ENCODE measurements around the gene ZNF552. TPM values are rescaled to one million over a fixed set of nuclear protein-coding genes. Genes with fewer than 3 reads are reported as not detected.

ZNF552 gene
- total RNA-seq, 1 experiment from 2014 or later = 13.1 TPM

DNA sequence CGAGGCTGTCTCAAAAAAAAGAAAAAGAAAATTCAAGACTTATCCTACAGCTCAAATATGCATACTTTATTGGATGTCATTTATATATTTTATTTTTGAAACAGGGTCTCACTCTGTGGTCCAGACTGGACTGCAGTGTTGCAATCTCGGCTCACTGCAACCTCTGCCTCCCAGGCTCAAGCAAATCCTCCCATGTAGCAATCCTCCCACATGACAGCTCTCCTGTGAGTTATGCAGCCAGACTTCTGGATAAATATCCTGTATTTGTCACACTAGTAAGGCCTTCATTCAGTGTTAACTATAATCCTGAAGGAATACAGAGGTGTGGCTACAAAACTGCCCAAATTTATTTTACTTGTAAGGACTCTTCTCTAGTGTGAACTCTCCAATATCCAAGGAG is 7.2 kb downstream of the ZNF552 start:
- CTCF ChIA-PET = no interaction called here
- Mint-ChIP-seq H3K36me3 (peaks cover 48% of the 10 kb centered on the region), H3K27me3 (ENCODE audit: low read depth) (no peaks in the 10 kb centered on the region), H3K27ac (no peak overlapping the region; the same call in none of the 2 replicates), H3K4me1 (peaks cover 38% of the 10 kb centered on the region), H3K9me3 (no peaks in the 10 kb centered on the region), H3K4me3 (no peak overlapping the region)
- no peak for DNase-seq (ENCODE audit: low spot score)
- POLR2A ChIA-PET = no interaction called here
- TF ChIP-seq ERG (CRISPR knock-in tag; IDR thresholded peaks at IDR 0.05) = no peak
- TF ChIP-seq ZNF416 (CRISPR knock-in tag; IDR thresholded peaks at IDR 0.05) = no peak
- TF ChIP-seq ZNF532 (CRISPR knock-in tag; IDR thresholded peaks at IDR 0.05; ENCODE audit: borderline replicate concordance) = no peak
- TF ChIP-seq, protein P1, sequence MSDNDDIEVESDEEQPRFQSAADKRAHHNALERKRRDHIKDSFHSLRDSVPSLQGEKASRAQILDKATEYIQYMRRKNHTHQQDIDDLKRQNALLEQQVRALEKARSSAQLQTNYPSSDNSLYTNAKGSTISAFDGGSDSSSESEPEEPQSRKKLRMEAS (CRISPR knock-in tag; IDR thresholded peaks at IDR 0.05) = no peak
- no peak for TF ChIP-seq CTCF (IDR thresholded peaks at IDR 0.05)
- no peak for TF ChIP-seq CBFB (CRISPR knock-in tag; IDR thresholded peaks at IDR 0.05; ENCODE audit: low read depth)
- TF ChIP-seq MYBL2 (CRISPR knock-in tag; IDR thresholded peaks at IDR 0.05) = no peak
- no peak for TF ChIP-seq GTF2I (CRISPR knock-in tag; conservative IDR thresholded peaks at IDR 0.05)
- TF ChIP-seq CDX4 (CRISPR knock-in tag; IDR thresholded peaks at IDR 0.05; ENCODE audit: borderline replicate concordance) = no peak
- no peak for TF ChIP-seq ZNF219 (CRISPR knock-in tag; IDR thresholded peaks at IDR 0.05; ENCODE audit: borderline replicate concordance)
- TF ChIP-seq, protein P2, sequence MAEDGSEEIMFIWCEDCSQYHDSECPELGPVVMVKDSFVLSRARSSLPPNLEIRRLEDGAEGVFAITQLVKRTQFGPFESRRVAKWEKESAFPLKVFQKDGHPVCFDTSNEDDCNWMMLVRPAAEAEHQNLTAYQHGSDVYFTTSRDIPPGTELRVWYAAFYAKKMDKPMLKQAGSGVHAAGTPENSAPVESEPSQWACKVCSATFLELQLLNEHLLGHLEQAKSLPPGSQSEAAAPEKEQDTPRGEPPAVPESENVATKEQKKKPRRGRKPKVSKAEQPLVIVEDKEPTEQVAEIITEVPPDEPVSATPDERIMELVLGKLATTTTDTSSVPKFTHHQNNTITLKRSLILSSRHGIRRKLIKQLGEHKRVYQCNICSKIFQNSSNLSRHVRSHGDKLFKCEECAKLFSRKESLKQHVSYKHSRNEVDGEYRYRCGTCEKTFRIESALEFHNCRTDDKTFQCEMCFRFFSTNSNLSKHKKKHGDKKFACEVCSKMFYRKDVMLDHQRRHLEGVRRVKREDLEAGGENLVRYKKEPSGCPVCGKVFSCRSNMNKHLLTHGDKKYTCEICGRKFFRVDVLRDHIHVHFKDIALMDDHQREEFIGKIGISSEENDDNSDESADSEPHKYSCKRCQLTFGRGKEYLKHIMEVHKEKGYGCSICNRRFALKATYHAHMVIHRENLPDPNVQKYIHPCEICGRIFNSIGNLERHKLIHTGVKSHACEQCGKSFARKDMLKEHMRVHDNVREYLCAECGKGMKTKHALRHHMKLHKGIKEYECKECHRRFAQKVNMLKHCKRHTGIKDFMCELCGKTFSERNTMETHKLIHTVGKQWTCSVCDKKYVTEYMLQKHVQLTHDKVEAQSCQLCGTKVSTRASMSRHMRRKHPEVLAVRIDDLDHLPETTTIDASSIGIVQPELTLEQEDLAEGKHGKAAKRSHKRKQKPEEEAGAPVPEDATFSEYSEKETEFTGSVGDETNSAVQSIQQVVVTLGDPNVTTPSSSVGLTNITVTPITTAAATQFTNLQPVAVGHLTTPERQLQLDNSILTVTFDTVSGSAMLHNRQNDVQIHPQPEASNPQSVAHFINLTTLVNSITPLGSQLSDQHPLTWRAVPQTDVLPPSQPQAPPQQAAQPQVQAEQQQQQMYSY (CRISPR knock-in tag; IDR thresholded peaks at IDR 0.05) = no peak
- ATAC-seq = no peak

GRCh38 chr19:57803594-57804325 is 11.0 kb downstream of the ZNF552 start:
- Mint-ChIP-seq H3K36me3 (peaks cover 22% of the 10 kb centered on the region), H3K4me3 (peak overlapping the region; percentile 86), H3K27me3 (ENCODE audit: low read depth) (no peaks in the 10 kb centered on the region), H3K27ac (peak overlapping the region; percentile 100), H3K9me3 (no peaks in the 10 kb centered on the region), H3K4me1 (peaks cover 70% of the 10 kb centered on the region)
- peak; percentile 60 for ATAC-seq
- ChIA-PET POLR2A (interaction anchor here (0.5 to 2.9 kb wide), 4 partner anchors 11 to 145 kb away, joined by 4 to 11 read pairs (median 6); partner anchors contain the start of gene ZNF552), CTCF (interaction anchor here (0.6 to 2.5 kb wide), 3 partner anchors 11 to 38 kb away, joined by 3 to 12 read pairs (median 3); no protein-coding TSS in a partner anchor)
- peak; percentile 69 for DNase-seq (ENCODE audit: low spot score)
- TF ChIP-seq, protein P3, sequence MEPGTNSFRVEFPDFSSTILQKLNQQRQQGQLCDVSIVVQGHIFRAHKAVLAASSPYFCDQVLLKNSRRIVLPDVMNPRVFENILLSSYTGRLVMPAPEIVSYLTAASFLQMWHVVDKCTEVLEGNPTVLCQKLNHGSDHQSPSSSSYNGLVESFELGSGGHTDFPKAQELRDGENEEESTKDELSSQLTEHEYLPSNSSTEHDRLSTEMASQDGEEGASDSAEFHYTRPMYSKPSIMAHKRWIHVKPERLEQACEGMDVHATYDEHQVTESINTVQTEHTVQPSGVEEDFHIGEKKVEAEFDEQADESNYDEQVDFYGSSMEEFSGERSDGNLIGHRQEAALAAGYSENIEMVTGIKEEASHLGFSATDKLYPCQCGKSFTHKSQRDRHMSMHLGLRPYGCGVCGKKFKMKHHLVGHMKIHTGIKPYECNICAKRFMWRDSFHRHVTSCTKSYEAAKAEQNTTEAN (CRISPR knock-in tag; IDR thresholded peaks at IDR 0.05) = no peak
- no peak for TF ChIP-seq ATF1 (CRISPR knock-in tag; IDR thresholded peaks at IDR 0.05)
